K562 (cell line): ENCODE results near the gene VPS35L. TPM values are rescaled to one million over a fixed set of nuclear protein-coding genes. Genes with fewer than 3 reads are reported as not detected.

Experiments
- ATAC-seq: fragments of 200-7000 bp; cut with Tn5 transposase; 3 replicates; pipeline ENCODE4 v1.9.1; 2020; ENCODE audit warnings: moderate library complexity
- BruUV-seq: library from RNA; stranded (reverse); fragments of 400-500 nt; replicated peaks from 2 replicates; lab custom pipeline; 2021; lab: Mats Ljungman, UMichigan
- CTCF ChIA-PET: fragments of 300-600 bp; formaldehyde crosslinking; extraction: SDS; loops from one replicate; lab custom pipeline; 2021; ENCODE audit warnings: low intra/inter-chr PET ratio; lab: Yijun Ruan, JAX
- POLR2A ChIA-PET: fragments of 300-600, 350-650 bp; sonication (Branson Sonifier 250); formaldehyde crosslinking; extraction: SDS; loops from one replicate; lab custom pipeline; 2021; ENCODE audit warnings: antibody characterized with exemption, inconsistent platforms; lab: Yijun Ruan, JAX
- DNase-seq, 4 experiments: peaks; one replicate each; pipeline versions ENCODE4 v3.0.0 to v3.0.0-alpha.2; 2011 to 2018; ENCODE audit warnings: low spot score in 3 of 4, mixed read lengths in 3 of 4; ENCODE audit errors: extremely low read depth in 1 of 4
- FAIRE-seq: peaks from 2 replicates; lab custom pipeline; 2011; peaks lifted over from hg19 to GRCh38; lab: Jason Lieb, UNC
- H2AFZ ChIP-seq: 2 replicates; pipeline ENCODE4 v1.6.0; 2011; ENCODE audit warnings: low read depth, low read length, control low read depth, inconsistent platforms
- H3K27ac ChIP-seq: fragments of 200-600 bp; 3 replicates; pipeline ENCODE4 v1.8.0; 2011; ENCODE audit warnings: low read depth, mild to moderate bottlenecking, control low read depth, inconsistent platforms, low read length, moderate library complexity, mixed read lengths; ENCODE audit errors: extremely low read depth
- H3K27me3 ChIP-seq, 2 experiments: fragments of 300-600 bp in 1 of 2; 2 replicates in 1 of 2; 3 replicates in 1 of 2; pipeline versions ENCODE4 v1.6.0 to v1.8.0; 2011; ENCODE audit warnings: inconsistent platforms in 2 of 2, low read length in 2 of 2, mild to moderate bottlenecking in 1 of 2, mixed read lengths in 1 of 2, moderate library complexity in 1 of 2; ENCODE audit not compliant: control insufficient read depth in 2 of 2, insufficient read depth in 2 of 2
- H3K36me3 ChIP-seq: fragments of 300-600 bp; 3 replicates; pipeline ENCODE4 v1.8.0; 2011; ENCODE audit warnings: mild to moderate bottlenecking, low read length, inconsistent platforms; ENCODE audit not compliant: control insufficient read depth, insufficient read depth
- H3K4me1 ChIP-seq, 2 experiments: fragments of 200-600 bp in 1 of 2; replicated peaks in 1 of 2; 2 replicates in 1 of 2; 3 replicates in 1 of 2; pipeline versions ENCODE4 v1.5.1 to v1.8.0; 2011; ENCODE audit warnings: inconsistent platforms in 2 of 2, low read length in 2 of 2, mild to moderate bottlenecking in 1 of 2, mixed read lengths in 1 of 2, moderate library complexity in 1 of 2; ENCODE audit not compliant: control insufficient read depth in 2 of 2, insufficient read depth in 2 of 2
- H3K4me2 ChIP-seq: 2 replicates; pipeline ENCODE4 v1.6.1; 2011; ENCODE audit warnings: low read length, control low read depth, inconsistent platforms, mixed read lengths; ENCODE audit not compliant: insufficient read depth
- H3K4me3 ChIP-seq: fragments of 200-600 bp; sonication (generic), shearing (Covaris generic); 2 replicates; pipeline ENCODE4 v1.5.1; 2016; ENCODE audit warnings: control low read depth, inconsistent platforms
- H3K79me2 ChIP-seq: fragments of 200-600 bp; 3 replicates; pipeline ENCODE4 v1.8.0; 2011; ENCODE audit warnings: low read length, inconsistent platforms; ENCODE audit not compliant: control insufficient read depth, insufficient read depth
- H3K9ac ChIP-seq, 2 experiments: 2 replicates each; pipeline versions ENCODE4 v1.6.0 to v1.6.1; 2011; ENCODE audit warnings: low read depth in 2 of 2, low read length in 2 of 2, control low read depth in 1 of 2, inconsistent platforms in 1 of 2, mild to moderate bottlenecking in 1 of 2, mixed read lengths in 1 of 2; ENCODE audit not compliant: insufficient read depth in 1 of 2
- H3K9me1 ChIP-seq: one replicate; pipeline ENCODE4 v1.6.0; 2011; ENCODE audit warnings: inconsistent platforms, mild to moderate bottlenecking, low read length, moderate library complexity; ENCODE audit not compliant: control insufficient read depth, insufficient read depth
- H3K9me3 ChIP-seq: replicated peaks from 2 replicates; pipeline ENCODE4 v1.5.1; 2011; ENCODE audit warnings: low read depth, low read length, inconsistent platforms; ENCODE audit not compliant: control insufficient read depth, insufficient read depth
- H4K20me1 ChIP-seq: replicated peaks from 2 replicates; pipeline ENCODE4 v1.6.1; 2011; ENCODE audit warnings: low read length, inconsistent platforms, mixed read lengths; ENCODE audit not compliant: control insufficient read depth, insufficient read depth
- CBFA2T3 ChIP-seq: fragments of 450-650 bp; IDR thresholded peaks from 2 replicates; pipeline ENCODE4 v1.6.1; 2017
- ELF2 ChIP-seq: fragments of 250-450 bp; sonication (Bioruptor Pico); IDR thresholded peaks from 2 replicates; pipeline ENCODE4 v1.5.0; 2021; ENCODE audit warnings: mild to moderate bottlenecking
- HNRNPL ChIP-seq: fragments of 200-400 bp; formaldehyde crosslinking; IDR thresholded peaks from 2 replicates; pipeline ENCODE4 v1.6.1; 2017; ENCODE audit warnings: low read depth, mild to moderate bottlenecking, low read length
- SLC30A9 ChIP-seq: fragments of 250-450 bp; sonication (Bioruptor Pico); IDR thresholded peaks from 2 replicates; pipeline ENCODE4 v1.8.0; 2022; ENCODE audit warnings: mild to moderate bottlenecking, moderate library complexity
- ZNF133 ChIP-seq: fragments of 250-450 bp; sonication (Bioruptor Pico); IDR thresholded peaks from 2 replicates; pipeline ENCODE4 v1.4.0; 2020; ENCODE audit warnings: mild to moderate bottlenecking
- ZNF23 ChIP-seq: fragments of 250-450 bp; sonication (Bioruptor Pico); IDR thresholded peaks from 2 replicates; pipeline ENCODE4 v1.4.0; 2020; ENCODE audit warnings: mild to moderate bottlenecking
- ZNF780A ChIP-seq: fragments of 250-450 bp; sonication (Bioruptor Pico); IDR thresholded peaks from 2 replicates; pipeline ENCODE4 v1.5.0; 2021; ENCODE audit warnings: mild to moderate bottlenecking
- WGBS: fragments of 100-300 bp; shearing (Covaris generic); methylation state at CpG from one replicate; pipeline ENCODE4 v1.1.6; 2016; ENCODE audit warnings: low coverage, mixed read lengths; ENCODE audit not compliant: insufficient coverage; ENCODE audit errors: missing lambda C conversion rate; 5-methylcytosine and 5-hydroxymethylcytosine counted together
- in situ Hi-C: fragments of 300-500 bp; cut with MboI; formaldehyde crosslinking; loops from 4 replicates; pipeline ENCODE4 v1.15.0; 2018; ENCODE audit warnings: inconsistent platforms, mixed read lengths
- intact Hi-C: fragments of 100-400 bp; cut with micrococcal nuclease; formaldehyde crosslinking; loops from 2 replicates; pipeline ENCODE4 v1.14.2; 2022
- polyA plus RNA-seq, 8 experiments: library from polyadenylated mRNA; depleted of rRNA in 4 of 8; stranded (reverse) in 5 of 8; unstranded in 3 of 8; fragments of >200 nt; fragmentation: Nextera tagmentation in 2 of 8; fragmentation: Illumina TruSeq in 1 of 8; extraction: Ambion mirVana in 2 of 8; extraction: Trizol in 1 of 8; gene quantifications; 2 replicates each; pipeline versions ENCODE4 v1.2.1 to v1.2.3, GENCODE V29; 2011 to 2014; ENCODE audit warnings: inconsistent platforms in 1 of 8, missing spikeins in 1 of 8
- total RNA-seq, 7 experiments: library from RNA; depleted of rRNA in 6 of 7; stranded (reverse); fragments of >200 nt in 6 of 7; fragmentation: Illumina TruSeq in 2 of 7; extraction: Trizol in 2 of 7; gene quantifications; 2 replicates each; pipeline versions ENCODE4 v1.2.1 to v1.2.3, GENCODE V29; 2011 to 2021; ENCODE audit warnings: low replicate concordance in 1 of 7
- TF ChIP-seq, protein P1 (sequence below): IDR thresholded peaks from 3 replicates; pipeline ENCODE4 v1.6.1; 2011; ENCODE audit warnings: borderline replicate concordance, mild to moderate bottlenecking, moderate library complexity; ENCODE audit not compliant: insufficient read length; ENCODE audit errors: extremely low read depth
- TF ChIP-seq, protein P2 (sequence below), 2 experiments: IDR thresholded peaks; 2 replicates each; pipeline ENCODE4 v1.6.1; 2011; ENCODE audit warnings: borderline replicate concordance in 1 of 2, control low read depth in 1 of 2, low read depth in 1 of 2, low read length in 1 of 2, mild to moderate bottlenecking in 1 of 2, mixed read lengths in 1 of 2, moderate library complexity in 1 of 2; ENCODE audit not compliant: insufficient read depth in 1 of 2, insufficient read length in 1 of 2, poor library complexity in 1 of 2, severe bottlenecking in 1 of 2; ENCODE audit errors: extremely low read depth in 1 of 2

VPS35L gene
- total and polyA plus RNA-seq, 9 of the 15 experiments (the other 6 are each of a cell fraction or from before 2014, with no cell fraction given): 10.2 to 30.4 (median 20.1) TPM

DNA sequence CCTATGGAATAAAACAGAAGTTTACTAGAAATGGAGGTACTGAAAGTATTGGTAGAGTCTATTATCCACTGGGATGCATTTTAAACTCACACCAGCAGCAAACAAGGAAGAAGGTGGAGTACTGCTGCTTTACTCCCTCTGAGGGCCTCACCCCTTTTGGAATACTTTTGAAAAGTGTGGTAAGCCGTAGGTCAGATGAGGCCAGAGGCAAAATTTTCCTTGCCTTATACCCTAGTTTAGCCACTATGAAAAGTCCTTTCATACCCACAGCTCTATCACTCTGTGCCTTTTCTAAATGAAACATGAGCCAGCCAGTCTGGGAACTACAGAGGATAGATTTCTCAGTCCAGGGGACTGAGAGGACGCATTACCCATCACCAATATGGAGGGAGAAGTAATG is 47.6 kb upstream of the VPS35L start:
- no peak for ATAC-seq
- TF ChIP-seq CBFA2T3 (no peak), ZNF133 (CRISPR knock-in tag) (no peak)
- Histone ChIP-seq H3K79me2 (no peaks in the 10 kb centered on the region), H3K27ac (no peak overlapping the region), H3K36me3 (peaks cover 52% of the 10 kb centered on the region), H3K4me3 (no peak overlapping the region), H4K20me1 (no peaks in the 10 kb centered on the region), H3K4me2 (no peak overlapping the region), H3K9me3 (no peaks in the 10 kb centered on the region), H3K4me1 (no peaks in the 10 kb centered on the region), H3K9ac (no peak overlapping the region), H3K27me3 (no peaks in the 10 kb centered on the region), H3K9me1 (peaks cover 4% of the 10 kb centered on the region), H2AFZ (no peak overlapping the region)
- no peak for FAIRE-seq
- POLR2A ChIA-PET: interaction anchor here (1.0 to 1.5 kb wide), 3 partner anchors 10 to 27 kb away, joined by 3 to 5 read pairs (median 4); no protein-coding TSS in a partner anchor
- in situ Hi-C loops (no loop called here), intact Hi-C loops (no loop called here)
- BruUV-seq: no TSS peak
- CTCF ChIA-PET: no interaction called here
- no peak for DNase-seq
- 87% methylated on average over 2 of the region's 2 CpGs for WGBS

GRCh38 chr16:19512297-19512696 is 43.2 kb upstream of the VPS35L start:
- H3K4me2 ChIP-seq: no peak overlapping the region
- no peaks in the 10 kb centered on the region for H3K9me1 ChIP-seq
- H2AFZ ChIP-seq: no peak overlapping the region
- ChIA-PET CTCF (no interaction called here), POLR2A (no interaction called here)
- FAIRE-seq: no peak
- no peaks in the 10 kb centered on the region for H4K20me1 ChIP-seq
- H3K4me3 ChIP-seq: no peak overlapping the region
- H3K9ac ChIP-seq: no peak overlapping the region
- no TSS peak for BruUV-seq
- intact Hi-C loops: no loop called here
- ATAC-seq: no peak
- H3K4me1 ChIP-seq: peaks cover 0 to 6% of the 10 kb centered on the region in 2 experiments; a peak in 2 of 5 replicates
- peaks cover 57% of the 10 kb centered on the region for H3K36me3 ChIP-seq
- no peak overlapping the region for H3K27ac ChIP-seq
- no peaks in the 10 kb centered on the region for H3K9me3 ChIP-seq
- peaks cover 12% of the 10 kb centered on the region; the same call in 2 of the 3 replicates for H3K79me2 ChIP-seq
- in situ Hi-C loops: loop anchor here (10.0 kb wide), 1 partner anchor 427 kb away; no protein-coding TSS in a partner anchor
- H3K27me3 ChIP-seq: no peaks in the 10 kb centered on the region
- DNase-seq: no peak
- TF ChIP-seq, protein P1, sequence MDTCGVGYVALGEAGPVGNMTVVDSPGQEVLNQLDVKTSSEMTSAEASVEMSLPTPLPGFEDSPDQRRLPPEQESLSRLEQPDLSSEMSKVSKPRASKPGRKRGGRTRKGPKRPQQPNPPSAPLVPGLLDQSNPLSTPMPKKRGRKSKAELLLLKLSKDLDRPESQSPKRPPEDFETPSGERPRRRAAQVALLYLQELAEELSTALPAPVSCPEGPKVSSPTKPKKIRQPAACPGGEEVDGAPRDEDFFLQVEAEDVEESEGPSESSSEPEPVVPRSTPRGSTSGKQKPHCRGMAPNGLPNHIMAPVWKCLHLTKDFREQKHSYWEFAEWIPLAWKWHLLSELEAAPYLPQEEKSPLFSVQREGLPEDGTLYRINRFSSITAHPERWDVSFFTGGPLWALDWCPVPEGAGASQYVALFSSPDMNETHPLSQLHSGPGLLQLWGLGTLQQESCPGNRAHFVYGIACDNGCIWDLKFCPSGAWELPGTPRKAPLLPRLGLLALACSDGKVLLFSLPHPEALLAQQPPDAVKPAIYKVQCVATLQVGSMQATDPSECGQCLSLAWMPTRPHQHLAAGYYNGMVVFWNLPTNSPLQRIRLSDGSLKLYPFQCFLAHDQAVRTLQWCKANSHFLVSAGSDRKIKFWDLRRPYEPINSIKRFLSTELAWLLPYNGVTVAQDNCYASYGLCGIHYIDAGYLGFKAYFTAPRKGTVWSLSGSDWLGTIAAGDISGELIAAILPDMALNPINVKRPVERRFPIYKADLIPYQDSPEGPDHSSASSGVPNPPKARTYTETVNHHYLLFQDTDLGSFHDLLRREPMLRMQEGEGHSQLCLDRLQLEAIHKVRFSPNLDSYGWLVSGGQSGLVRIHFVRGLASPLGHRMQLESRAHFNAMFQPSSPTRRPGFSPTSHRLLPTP: no peak
- TF ChIP-seq ELF2 (CRISPR knock-in tag) (no peak), SLC30A9 (CRISPR knock-in tag) (no peak), ZNF780A (CRISPR knock-in tag) (no peak), ZNF23 (CRISPR knock-in tag) (no peak), HNRNPL (no peak)
- TF ChIP-seq, protein P2, sequence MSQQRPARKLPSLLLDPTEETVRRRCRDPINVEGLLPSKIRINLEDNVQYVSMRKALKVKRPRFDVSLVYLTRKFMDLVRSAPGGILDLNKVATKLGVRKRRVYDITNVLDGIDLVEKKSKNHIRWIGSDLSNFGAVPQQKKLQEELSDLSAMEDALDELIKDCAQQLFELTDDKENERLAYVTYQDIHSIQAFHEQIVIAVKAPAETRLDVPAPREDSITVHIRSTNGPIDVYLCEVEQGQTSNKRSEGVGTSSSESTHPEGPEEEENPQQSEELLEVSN (IDR thresholded peaks at IDR 0.05; ENCODE audit: borderline replicate concordance in 1 of 2, extremely low read depth in 1 of 2, insufficient read depth in 1 of 2, insufficient read length in 1 of 2, low read depth in 1 of 2, low read length in 1 of 2, poor library complexity in 1 of 2, severe bottlenecking in 1 of 2): no peak
